GM12878 (cell line): Measurements from ENCODE around the gene RCAN1. TPM values are rescaled to one million over a fixed set of nuclear protein-coding genes. Genes with fewer than 3 reads are reported as not detected.

ENCODE experiments used
- ATAC-seq: fragments of 200-7000 bp; cut with Tn5 transposase; 3 replicates; pipeline ENCODE4 v1.9.1; 2020; ENCODE audit warnings: mild to moderate bottlenecking, moderate library complexity
- BruUV-seq: library from RNA; stranded (reverse); fragments of 400-500 nt; replicated peaks from 2 replicates; lab custom pipeline; 2021; lab: Mats Ljungman, UMichigan
- CTCF ChIA-PET: fragments of 300-600 bp; sonication (Branson Sonifier 250); formaldehyde crosslinking; extraction: SDS; loops from one replicate; lab custom pipeline; 2021; ENCODE audit warnings: inconsistent platforms; lab: Yijun Ruan, JAX
- POLR2A ChIA-PET: fragments of 350-600 bp; formaldehyde crosslinking; extraction: SDS; loops from one replicate; lab custom pipeline; 2021; ENCODE audit warnings: inconsistent platforms; lab: Charles Lee
- RAD21 ChIA-PET: fragments of 300-600 bp; sonication (Branson Sonifier 250); formaldehyde crosslinking; loops from one replicate; lab custom pipeline; 2023; ENCODE audit warnings: antibody characterized with exemption; ENCODE audit not compliant: unreplicated experiment; lab: Charles Lee
- SMC1A ChIA-PET: fragments of 300-600 bp; sonication (Branson Sonifier 250); formaldehyde crosslinking; loops from one replicate; lab custom pipeline; 2023; ENCODE audit not compliant: unreplicated experiment, uncharacterized antibody; lab: Charles Lee
- DNase-seq: peaks from one replicate; pipeline ENCODE4 v3.0.0-alpha.2; 2011; ENCODE audit warnings: low read depth, low spot score
- FAIRE-seq: peaks from 3 replicates; lab custom pipeline; 2011; peaks lifted over from hg19 to GRCh38; lab: Jason Lieb, UNC
- H2AFZ ChIP-seq: 2 replicates; pipeline ENCODE4 v1.6.0; 2011; ENCODE audit warnings: low read depth, low read length, control low read depth; ENCODE audit not compliant: control insufficient read depth
- H3K27ac ChIP-seq: 2 replicates; pipeline ENCODE4 v1.5.1; 2011; ENCODE audit warnings: control low read depth; ENCODE audit not compliant: control insufficient read depth, insufficient read depth
- H3K27me3 ChIP-seq, 2 experiments: replicated peaks in 1 of 2; 2 replicates each; pipeline versions ENCODE4 v1.6.0 to v1.6.1; 2011; ENCODE audit warnings: low read length in 1 of 2; ENCODE audit not compliant: control insufficient read depth in 2 of 2, insufficient read depth in 2 of 2
- H3K36me3 ChIP-seq, 2 experiments: 2 replicates each; pipeline ENCODE4 v1.5.1; 2011; ENCODE audit warnings: low read length in 1 of 2; ENCODE audit not compliant: control insufficient read depth in 2 of 2, insufficient read depth in 2 of 2
- H3K4me1 ChIP-seq: 2 replicates; pipeline ENCODE4 v1.6.1; 2011; ENCODE audit warnings: mild to moderate bottlenecking, low read length, moderate library complexity, mixed read lengths; ENCODE audit not compliant: control insufficient read depth, insufficient read depth
- H3K4me2 ChIP-seq: 2 replicates; pipeline ENCODE4 v1.6.0; 2011; ENCODE audit warnings: control low read depth; ENCODE audit not compliant: control insufficient read depth, insufficient read depth
- H3K4me3 ChIP-seq: fragments of 200-600 bp; sonication (generic); 2 replicates; pipeline ENCODE4 v1.5.1; 2016
- H3K79me2 ChIP-seq: 2 replicates; pipeline ENCODE4 v1.6.0; 2011; ENCODE audit warnings: low read length; ENCODE audit not compliant: control insufficient read depth, insufficient read depth
- H3K9ac ChIP-seq: 2 replicates; pipeline ENCODE4 v1.8.0; 2011; ENCODE audit warnings: low read length, control low read depth, mixed read lengths; ENCODE audit not compliant: control insufficient read depth, insufficient read depth
- H3K9me3 ChIP-seq: replicated peaks from 3 replicates; pipeline ENCODE4 v1.5.1; 2011; ENCODE audit warnings: mild to moderate bottlenecking, low read length; ENCODE audit not compliant: control insufficient read depth, insufficient read depth
- H4K20me1 ChIP-seq: 2 replicates; pipeline ENCODE4 v1.6.0; 2011; ENCODE audit not compliant: control insufficient read depth, insufficient read depth
- ATF7 ChIP-seq: fragments of 450-650 bp; IDR thresholded peaks from 2 replicates; pipeline ENCODE4 v1.6.1; 2016; ENCODE audit warnings: low read depth, mild to moderate bottlenecking
- BACH1 ChIP-seq: fragments of 450-650 bp; IDR thresholded peaks from 2 replicates; pipeline ENCODE4 v1.6.1; 2017; ENCODE audit warnings: mild to moderate bottlenecking, borderline replicate concordance
- EZH2 ChIP-seq: IDR thresholded peaks from 2 replicates; pipeline ENCODE4 v1.6.1; 2012; ENCODE audit warnings: low read depth, mild to moderate bottlenecking, control low read depth, inconsistent platforms, low read length, borderline replicate concordance; ENCODE audit not compliant: control insufficient read depth
- HCFC1 ChIP-seq: fragments of 150-350 bp; IDR thresholded peaks from 2 replicates; pipeline ENCODE4 v1.6.1; 2014; ENCODE audit warnings: low read length
- IRF4 ChIP-seq: IDR thresholded peaks from 2 replicates; pipeline ENCODE4 v1.6.1; 2011; ENCODE audit warnings: low read depth, low read length
- KDM1A ChIP-seq: fragments of 200-600 bp; sonication (generic); IDR thresholded peaks from 2 replicates; pipeline ENCODE4 v1.6.1; 2016; ENCODE audit warnings: borderline replicate concordance
- MEF2B ChIP-seq: fragments of 450-650 bp; IDR thresholded peaks from 2 replicates; pipeline ENCODE4 v1.6.1; 2018; ENCODE audit warnings: mild to moderate bottlenecking, moderate library complexity; ENCODE audit not compliant: partially characterized antibody, poor library complexity, severe bottlenecking
- NBN ChIP-seq: fragments of 450-650 bp; IDR thresholded peaks from 2 replicates; pipeline ENCODE4 v1.6.1; 2016
- NR2C1 ChIP-seq: fragments of 450-650 bp; IDR thresholded peaks from 2 replicates; pipeline ENCODE4 v1.6.1; 2017; ENCODE audit warnings: antibody characterized with exemption, mild to moderate bottlenecking, moderate library complexity
- PAX5 ChIP-seq: IDR thresholded peaks from 2 replicates; pipeline ENCODE4 v1.6.1; 2011; ENCODE audit warnings: low read depth, low read length, borderline replicate concordance
- POU2F2 ChIP-seq: IDR thresholded peaks from 3 replicates; pipeline ENCODE4 v1.6.1; 2011; ENCODE audit warnings: low read depth, mild to moderate bottlenecking, low read length, borderline replicate concordance
- WRNIP1 ChIP-seq: IDR thresholded peaks from 2 replicates; pipeline ENCODE4 v1.6.1; 2011; ENCODE audit warnings: low read depth, low read length, improper control_type of control experiment, borderline replicate concordance
- ZBTB33 ChIP-seq: fragments of 450-650 bp; IDR thresholded peaks from 2 replicates; pipeline ENCODE4 v1.6.1; 2017; ENCODE audit warnings: mild to moderate bottlenecking
- WGBS: methylation state at CpG from one replicate; pipeline ENCODE4 v1.1.6; 2016; ENCODE audit warnings: low lambda C conversion rate; ENCODE audit not compliant: insufficient replicate concordance, insufficient coverage; ENCODE audit errors: missing lambda C conversion rate; 5-methylcytosine and 5-hydroxymethylcytosine counted together
- in situ Hi-C: fragments of 300-500 bp; cut with MboI; formaldehyde crosslinking; loops from 9 replicates; pipeline ENCODE4 v1.14.3; 2018; ENCODE audit warnings: mixed read lengths
- intact Hi-C: fragments of 100-400 bp; cut with micrococcal nuclease; formaldehyde crosslinking; loops from one replicate; pipeline ENCODE4 v1.14.2; 2022; ENCODE audit not compliant: unreplicated experiment
- polyA plus RNA-seq, 11 experiments: library from polyadenylated mRNA; depleted of rRNA in 4 of 11; unstranded in 6 of 11; stranded (reverse) in 5 of 11; fragments of >200 nt; fragmentation: Nextera tagmentation in 4 of 11; fragmentation: Illumina TruSeq in 1 of 11; extraction: Ambion mirVana in 4 of 11; extraction: Trizol in 1 of 11; gene quantifications; 1 replicate in 1 of 11; 2 replicates in 10 of 11; pipeline versions ENCODE4 v1.2.1 to v1.2.3, GENCODE V29; 2011 to 2016; ENCODE audit warnings: inconsistent platforms in 2 of 11, missing spikeins in 2 of 11, low read depth in 1 of 11
- total RNA-seq, 4 experiments: library from RNA; depleted of rRNA in 3 of 4; stranded (reverse); fragments of >200 nt in 3 of 4; fragmentation: Illumina TruSeq in 1 of 4; extraction: Trizol in 1 of 4; gene quantifications; 2 replicates each; pipeline versions ENCODE4 v1.2.1 to v1.2.3, GENCODE V29; 2013 to 2021
- TF ChIP-seq, protein P1 (sequence below): fragments of 450-650 bp; formaldehyde crosslinking; IDR thresholded peaks from 2 replicates; pipeline ENCODE4 v1.5.0; 2022; ENCODE audit warnings: mild to moderate bottlenecking, missing genetic modification characterization
- TF ChIP-seq, protein P2 (sequence below): fragments of 450-650 bp; IDR thresholded peaks from 2 replicates; pipeline ENCODE4 v1.6.1; 2017; ENCODE audit warnings: mild to moderate bottlenecking, low read depth, inconsistent platforms; ENCODE audit not compliant: poor library complexity, severe bottlenecking
- TF ChIP-seq, protein P3 (sequence below): fragments of 450-650 bp; IDR thresholded peaks from 2 replicates; pipeline ENCODE4 v1.6.1; 2016; ENCODE audit warnings: mild to moderate bottlenecking

The RCAN1 gene
- total and polyA plus RNA-seq, 10 of the 15 experiments (the other 5 are each of a cell fraction or from before 2014, with no cell fraction given) = 2.8 to 12.9 (median 10.5) TPM

- no peak overlapping the region for H3K4me3 ChIP-seq
- no peaks in the 10 kb centered on the region for H3K9me3 ChIP-seq
- ChIA-PET POLR2A (no interaction called here), CTCF (interaction anchor here (0.8 to 1.2 kb wide), 3 partner anchors 21 to 41 kb away, joined by 3 to 6 read pairs (median 5); no protein-coding TSS in a partner anchor), SMC1A (interaction anchor here (0.9 to 1.4 kb wide), 2 partner anchors 28 to 54 kb away, joined by 3 to 4 read pairs; no protein-coding TSS in a partner anchor), RAD21 (no interaction called here)
- no peak for ATAC-seq
- H3K79me2 ChIP-seq = no peaks in the 10 kb centered on the region
- H4K20me1 ChIP-seq = no peaks in the 10 kb centered on the region
- in situ Hi-C loops = no loop called here
- H3K4me2 ChIP-seq = no peak overlapping the region
- no peaks in the 10 kb centered on the region; the same call in 1 of the 2 replicates for H3K4me1 ChIP-seq
- H3K36me3 ChIP-seq = peaks cover 0 to 3% of the 10 kb centered on the region in 2 experiments; a peak in 2 of 4 replicates
- no peak for DNase-seq
- 89% methylated on average over 7 of the region's 7 CpGs for WGBS
- intact Hi-C loops = no loop called here
- H3K9ac ChIP-seq = no peak overlapping the region
- no peaks in the 10 kb centered on the region for H3K27me3 ChIP-seq
- BruUV-seq = no TSS peak
- no peak overlapping the region for H3K27ac ChIP-seq
- FAIRE-seq = no peak
- H2AFZ ChIP-seq = no peak overlapping the region
- TF ChIP-seq KDM1A = no peak
- no peak for TF ChIP-seq EZH2
- no peak for TF ChIP-seq NR2C1
- no peak for TF ChIP-seq WRNIP1
- TF ChIP-seq PAX5 = no peak
- TF ChIP-seq ZBTB33 = no peak
- no peak for TF ChIP-seq POU2F2
- TF ChIP-seq MEF2B = no peak
- TF ChIP-seq, protein P1, sequence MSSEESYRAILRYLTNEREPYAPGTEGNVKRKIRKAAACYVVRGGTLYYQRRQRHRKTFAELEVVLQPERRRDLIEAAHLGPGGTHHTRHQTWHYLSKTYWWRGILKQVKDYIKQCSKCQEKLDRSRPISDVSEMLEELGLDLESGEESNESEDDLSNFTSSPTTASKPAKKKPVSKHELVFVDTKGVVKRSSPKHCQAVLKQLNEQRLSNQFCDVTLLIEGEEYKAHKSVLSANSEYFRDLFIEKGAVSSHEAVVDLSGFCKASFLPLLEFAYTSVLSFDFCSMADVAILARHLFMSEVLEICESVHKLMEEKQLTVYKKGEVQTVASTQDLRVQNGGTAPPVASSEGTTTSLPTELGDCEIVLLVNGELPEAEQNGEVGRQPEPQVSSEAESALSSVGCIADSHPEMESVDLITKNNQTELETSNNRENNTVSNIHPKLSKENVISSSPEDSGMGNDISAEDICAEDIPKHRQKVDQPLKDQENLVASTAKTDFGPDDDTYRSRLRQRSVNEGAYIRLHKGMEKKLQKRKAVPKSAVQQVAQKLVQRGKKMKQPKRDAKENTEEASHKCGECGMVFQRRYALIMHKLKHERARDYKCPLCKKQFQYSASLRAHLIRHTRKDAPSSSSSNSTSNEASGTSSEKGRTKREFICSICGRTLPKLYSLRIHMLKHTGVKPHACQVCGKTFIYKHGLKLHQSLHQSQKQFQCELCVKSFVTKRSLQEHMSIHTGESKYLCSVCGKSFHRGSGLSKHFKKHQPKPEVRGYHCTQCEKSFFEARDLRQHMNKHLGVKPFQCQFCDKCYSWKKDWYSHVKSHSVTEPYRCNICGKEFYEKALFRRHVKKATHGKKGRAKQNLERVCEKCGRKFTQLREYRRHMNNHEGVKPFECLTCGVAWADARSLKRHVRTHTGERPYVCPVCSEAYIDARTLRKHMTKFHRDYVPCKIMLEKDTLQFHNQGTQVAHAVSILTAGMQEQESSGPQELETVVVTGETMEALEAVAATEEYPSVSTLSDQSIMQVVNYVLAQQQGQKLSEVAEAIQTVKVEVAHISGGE (CRISPR knock-in tag) = no peak
- TF ChIP-seq BACH1 = no peak
- TF ChIP-seq, protein P2, sequence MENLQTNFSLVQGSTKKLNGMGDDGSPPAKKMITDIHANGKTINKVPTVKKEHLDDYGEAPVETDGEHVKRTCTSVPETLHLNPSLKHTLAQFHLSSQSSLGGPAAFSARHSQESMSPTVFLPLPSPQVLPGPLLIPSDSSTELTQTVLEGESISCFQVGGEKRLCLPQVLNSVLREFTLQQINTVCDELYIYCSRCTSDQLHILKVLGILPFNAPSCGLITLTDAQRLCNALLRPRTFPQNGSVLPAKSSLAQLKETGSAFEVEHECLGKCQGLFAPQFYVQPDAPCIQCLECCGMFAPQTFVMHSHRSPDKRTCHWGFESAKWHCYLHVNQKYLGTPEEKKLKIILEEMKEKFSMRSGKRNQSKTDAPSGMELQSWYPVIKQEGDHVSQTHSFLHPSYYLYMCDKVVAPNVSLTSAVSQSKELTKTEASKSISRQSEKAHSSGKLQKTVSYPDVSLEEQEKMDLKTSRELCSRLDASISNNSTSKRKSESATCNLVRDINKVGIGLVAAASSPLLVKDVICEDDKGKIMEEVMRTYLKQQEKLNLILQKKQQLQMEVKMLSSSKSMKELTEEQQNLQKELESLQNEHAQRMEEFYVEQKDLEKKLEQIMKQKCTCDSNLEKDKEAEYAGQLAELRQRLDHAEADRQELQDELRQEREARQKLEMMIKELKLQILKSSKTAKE = no peak
- TF ChIP-seq NBN = no peak
- TF ChIP-seq IRF4 = no peak
- no peak for TF ChIP-seq ATF7
- TF ChIP-seq HCFC1 = no peak
- TF ChIP-seq, protein P3, sequence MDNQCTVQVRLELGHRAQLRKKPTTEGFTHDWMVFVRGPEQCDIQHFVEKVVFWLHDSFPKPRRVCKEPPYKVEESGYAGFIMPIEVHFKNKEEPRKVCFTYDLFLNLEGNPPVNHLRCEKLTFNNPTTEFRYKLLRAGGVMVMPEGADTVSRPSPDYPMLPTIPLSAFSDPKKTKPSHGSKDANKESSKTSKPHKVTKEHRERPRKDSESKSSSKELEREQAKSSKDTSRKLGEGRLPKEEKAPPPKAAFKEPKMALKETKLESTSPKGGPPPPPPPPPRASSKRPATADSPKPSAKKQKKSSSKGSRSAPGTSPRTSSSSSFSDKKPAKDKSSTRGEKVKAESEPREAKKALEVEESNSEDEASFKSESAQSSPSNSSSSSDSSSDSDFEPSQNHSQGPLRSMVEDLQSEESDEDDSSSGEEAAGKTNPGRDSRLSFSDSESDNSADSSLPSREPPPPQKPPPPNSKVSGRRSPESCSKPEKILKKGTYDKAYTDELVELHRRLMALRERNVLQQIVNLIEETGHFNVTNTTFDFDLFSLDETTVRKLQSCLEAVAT = no peak
- TF ChIP-seq, all 136 proteins: peak for 0
These were observed 53.1 kb downstream of the RCAN1 start for GRCh38 chr21:34561806-34562205.
